Measurements from ENCODE around the gene ANXA11.
A peak's percentile ranks its signal among the peaks of the same experiment; 100 is the strongest.

ANXA11 gene

DNA sequence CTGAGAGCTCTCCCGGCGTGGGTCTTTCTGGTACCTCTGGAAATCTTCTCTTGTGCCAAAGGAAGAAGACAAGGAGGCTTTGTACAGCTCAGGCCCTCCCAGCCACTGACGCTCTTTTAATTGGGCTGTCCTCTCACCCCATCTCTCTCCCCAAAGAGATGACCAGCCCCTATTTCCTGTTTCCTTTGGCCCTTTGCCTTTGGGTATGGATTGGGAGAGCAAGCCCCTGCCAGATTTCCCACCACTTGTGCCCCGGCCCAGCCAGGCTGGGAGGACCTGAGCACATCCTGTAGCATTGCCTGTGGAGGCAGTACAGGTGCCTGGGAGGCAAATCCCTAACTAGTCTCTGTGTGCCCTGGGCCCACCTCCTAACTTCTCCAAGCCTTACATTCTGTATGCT lies 78.5 kb downstream of the ANXA11 start:
- Histone ChIP-seq H3K4me1 (peaks cover 0 to 14% (median 11%) of the 10 kb centered on the region in 10 experiments; a peak in 14 of 20 replicates), H3K9me3 (replicated peaks in 1 of 11) (no peaks in the 10 kb centered on the region), H3K4me3 (no peak overlapping the region), H3K4me2 (no peak overlapping the region), H3K36me3 (no peaks in the 10 kb centered on the region), H4K20me1 (no peaks in the 10 kb centered on the region), H3K27ac (no peak overlapping the region), H3K27me3 (no peaks in the 10 kb centered on the region), H3K9ac (no peak overlapping the region)
- no peak for TF ChIP-seq Cebpa-rat (IDR thresholded peaks at IDR 0.05)

DNA sequence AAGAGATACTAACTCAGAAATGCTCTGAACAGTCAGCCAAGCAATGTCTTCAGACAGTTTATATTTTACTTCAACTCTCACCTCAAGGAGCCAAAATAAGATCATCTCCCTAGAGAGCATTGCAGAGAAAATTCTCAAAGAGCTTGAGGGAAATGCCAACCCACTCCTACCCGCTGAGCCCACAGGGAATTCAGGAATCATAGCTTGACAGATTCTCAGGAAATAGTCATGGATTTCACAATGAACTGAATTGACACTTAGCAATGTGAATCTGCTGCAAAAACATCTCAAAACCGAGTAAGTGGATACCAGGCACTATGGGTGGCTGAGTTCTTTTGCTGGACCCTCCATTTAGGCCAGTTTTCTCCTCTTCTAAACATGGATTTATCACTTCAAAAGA lies 82.6 kb downstream of the ANXA11 start:
- peak in 1 of 11 experiments; percentile 52; a peak in 1 of 22 replicates for TF ChIP-seq Cebpa-rat (IDR thresholded peaks at IDR 0.05)
- Histone ChIP-seq H3K4me2 (peak overlapping the region in 8 of 11 experiments; percentile 24 to 74 (median 64); a peak in 16 of 22 replicates), H3K9me3 (replicated peaks in 1 of 11) (peaks cover 0 to 8% (median 0%) of the 10 kb centered on the region in 11 experiments; a peak in 4 of 22 replicates)

DNA sequence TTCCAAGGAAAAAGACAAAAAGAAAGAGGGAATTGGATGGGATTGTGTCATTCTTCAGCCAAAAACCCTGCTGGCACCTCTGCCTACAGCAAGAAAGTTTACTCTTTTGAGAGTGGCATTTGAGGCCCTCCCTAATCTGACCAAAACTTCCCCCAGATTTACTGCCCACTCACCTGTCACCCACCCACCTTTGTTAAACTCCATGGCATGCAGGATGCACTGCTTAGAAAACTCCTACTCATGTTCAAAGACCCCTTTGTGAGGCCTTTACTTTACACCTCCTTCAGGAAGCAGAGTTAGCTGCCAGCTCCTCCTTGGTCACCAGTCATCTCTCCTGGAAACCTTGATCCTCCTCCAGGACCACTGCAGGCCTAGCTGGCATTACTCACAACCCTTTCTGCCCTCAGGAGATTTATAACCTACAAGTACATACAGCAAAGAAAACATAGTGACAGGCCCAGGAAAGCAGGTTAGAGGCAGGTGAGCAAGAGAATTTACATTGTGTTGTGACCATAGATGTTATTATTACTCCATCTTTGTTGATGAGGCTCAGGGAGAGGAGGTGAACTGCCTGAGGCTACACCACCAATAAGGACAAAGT lies 83.1 kb downstream of the ANXA11 start:
- Histone ChIP-seq H4K20me1 (no peaks in the 10 kb centered on the region), H3K4me1 (peaks cover 0 to 16% (median 11%) of the 10 kb centered on the region in 10 experiments; a peak in 14 of 20 replicates), H3K4me2 (peak overlapping the region in 8 of 11 experiments; percentile 24 to 74 (median 64); a peak in 16 of 22 replicates), H3K27me3 (no peaks in the 10 kb centered on the region), H3K9me3 (replicated peaks in 1 of 11) (peaks cover 0 to 8% (median 0%) of the 10 kb centered on the region in 11 experiments; a peak in 4 of 22 replicates), H3K27ac (peak overlapping the region in 2 of 11 experiments; percentile 13 to 27; a peak in 2 of 22 replicates), H3K9ac (peak overlapping the region in 2 of 11 experiments; percentile 27 to 28; a peak in 1 of 22 replicates), H3K36me3 (no peaks in the 10 kb centered on the region), H3K4me3 (no peak overlapping the region)
- no peak for TF ChIP-seq Cebpa-rat (IDR thresholded peaks at IDR 0.05)

More for the DNA sequence above, 82.6 kb downstream of the ANXA11 start:
- H3K9ac ChIP-seq: peak overlapping the region in 2 of 11 experiments; percentile 27 to 28; a peak in 1 of 22 replicates
- H3K36me3 ChIP-seq: no peaks in the 10 kb centered on the region
- no peaks in the 10 kb centered on the region for H4K20me1 ChIP-seq
- no peaks in the 10 kb centered on the region for H3K27me3 ChIP-seq
- H3K27ac ChIP-seq: peak overlapping the region in 1 of 11 experiments; percentile 13; a peak in 1 of 22 replicates
- H3K4me1 ChIP-seq: peaks cover 0 to 16% (median 11%) of the 10 kb centered on the region in 10 experiments; a peak in 14 of 20 replicates
- H3K4me3 ChIP-seq: no peak overlapping the region

DNA sequence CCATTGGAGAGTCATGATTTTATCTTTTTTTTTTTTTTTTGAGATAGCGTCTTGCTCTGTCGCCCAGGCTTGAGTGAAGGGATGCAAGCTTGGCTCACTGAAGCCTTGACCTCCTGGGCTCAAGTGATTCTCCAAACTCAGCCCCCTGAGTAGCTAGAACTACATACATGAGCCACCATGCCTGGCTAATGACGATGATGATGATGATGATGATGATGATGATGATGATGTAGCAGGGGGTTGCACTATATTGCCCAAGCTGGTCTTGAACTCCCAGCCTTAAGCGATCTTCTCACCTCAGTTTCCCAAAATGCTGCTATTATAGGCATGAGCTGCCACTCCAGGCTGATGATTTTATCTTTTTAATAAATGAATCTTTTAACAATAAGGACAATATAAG lies 86.7 kb downstream of the ANXA11 start:
- Histone ChIP-seq H4K20me1 (no peaks in the 10 kb centered on the region), H3K4me3 (no peak overlapping the region), H3K9ac (no peak overlapping the region), H3K27me3 (no peaks in the 10 kb centered on the region), H3K9me3 (replicated peaks in 1 of 11) (peaks cover 0 to 8% (median 0%) of the 10 kb centered on the region in 11 experiments; a peak in 4 of 22 replicates), H3K4me1 (peaks cover 0 to 16% (median 11%) of the 10 kb centered on the region in 10 experiments; a peak in 14 of 20 replicates), H3K36me3 (no peaks in the 10 kb centered on the region), H3K4me2 (no peak overlapping the region), H3K27ac (no peak overlapping the region)
- TF ChIP-seq Cebpa-rat (IDR thresholded peaks at IDR 0.05): no peak

DNA sequence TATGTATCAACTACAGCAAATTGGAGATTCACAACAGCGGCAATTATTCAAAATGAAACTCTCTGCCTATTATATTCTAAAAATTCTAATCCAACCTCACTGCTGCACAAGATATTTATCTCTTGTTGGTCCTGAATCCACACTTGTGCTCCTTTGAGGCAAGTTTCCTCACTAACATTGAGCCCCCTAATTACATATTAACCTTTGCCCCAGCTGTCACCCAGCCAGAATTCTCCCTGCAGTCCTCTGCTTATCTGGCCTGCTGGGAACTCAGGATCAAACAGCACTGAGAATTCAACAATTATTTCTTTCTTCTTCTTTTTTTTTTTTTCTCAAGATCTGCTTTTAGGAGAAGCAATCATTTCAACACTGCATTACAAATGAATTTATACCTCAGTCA lies 94.4 kb downstream of the ANXA11 start:
- Histone ChIP-seq H3K9ac (no peak overlapping the region), H3K4me1 (no peaks in the 10 kb centered on the region), H3K9me3 (replicated peaks in 1 of 11) (peaks cover 37 to 57% (median 44%) of the 10 kb centered on the region in 11 experiments), H3K36me3 (peaks cover 0 to 7% (median 0%) of the 10 kb centered on the region in 11 experiments; a peak in 1 of 22 replicates), H3K4me2 (no peak overlapping the region), H4K20me1 (no peaks in the 10 kb centered on the region), H3K4me3 (no peak overlapping the region), H3K27ac (no peak overlapping the region), H3K27me3 (no peaks in the 10 kb centered on the region)
- no peak for TF ChIP-seq Cebpa-rat (IDR thresholded peaks at IDR 0.05)

GRCh38 chr10:80108576-80109239 lies 96.6 kb downstream of the ANXA11 start:
- H3K9ac ChIP-seq: no peak overlapping the region
- no peak overlapping the region for H3K27ac ChIP-seq
- H4K20me1 ChIP-seq: no peaks in the 10 kb centered on the region
- H3K9me3 ChIP-seq (replicated peaks in 1 of 11): peaks cover 37 to 57% (median 44%) of the 10 kb centered on the region in 11 experiments
- peaks cover 0 to 7% (median 0%) of the 10 kb centered on the region in 10 experiments; a peak in 2 of 20 replicates for H3K4me1 ChIP-seq
- H3K4me3 ChIP-seq: no peak overlapping the region; a peak in 1 of 20 replicates
- no peaks in the 10 kb centered on the region for H3K27me3 ChIP-seq
- H3K36me3 ChIP-seq: peaks cover 0 to 7% (median 0%) of the 10 kb centered on the region in 11 experiments; a peak in 1 of 22 replicates
- no peak for TF ChIP-seq Cebpa-rat (IDR thresholded peaks at IDR 0.05)
- H3K4me2 ChIP-seq: no peak overlapping the region

GRCh38 chr10:80104066-80104926 lies 101.0 kb downstream of the ANXA11 start:
- Histone ChIP-seq H4K20me1 (no peaks in the 10 kb centered on the region), H3K9me3 (replicated peaks in 1 of 11) (peaks cover 24 to 32% (median 26%) of the 10 kb centered on the region in 11 experiments), H3K27me3 (no peaks in the 10 kb centered on the region), H3K9ac (no peak overlapping the region), H3K4me3 (no peak overlapping the region), H3K4me1 (peaks cover 0 to 10% (median 0%) of the 10 kb centered on the region in 10 experiments; a peak in 3 of 20 replicates), H3K4me2 (peak overlapping the region in 1 of 11 experiments; percentile 25; a peak in 1 of 22 replicates), H3K27ac (no peak overlapping the region), H3K36me3 (peaks cover 0 to 4% (median 0%) of the 10 kb centered on the region in 11 experiments; a peak in 1 of 22 replicates)
- no peak for TF ChIP-seq Cebpa-rat (IDR thresholded peaks at IDR 0.05)
